Neural cell (in vitro differentiated cells): ENCODE measurements around the gene MASP2.
"Not testable (repeated sequence)": the region's sequence is repeated elsewhere in the genome, so short reads cannot be mapped to it uniquely, and the experiment has no call there.

Experiments used
- CTCF ChIP-seq: fragments of 450-650 bp; IDR thresholded peaks from 2 replicates; pipeline ENCODE4 v1.5.1; 2014; ENCODE audit warnings: antibody characterized with exemption, mild to moderate bottlenecking, moderate library complexity; ENCODE audit not compliant: poor library complexity, severe bottlenecking
- EP300 ChIP-seq: fragments of 450-650 bp; conservative IDR thresholded peaks from 2 replicates; pipeline ENCODE4 v1.6.1; 2014; ENCODE audit warnings: antibody characterized with exemption, mild to moderate bottlenecking, moderate library complexity; ENCODE audit not compliant: poor library complexity, severe bottlenecking
- POLR2AphosphoS5 ChIP-seq: IDR thresholded peaks from 2 replicates; pipeline ENCODE4 v1.6.1; 2012
- REST ChIP-seq: IDR thresholded peaks from 2 replicates; pipeline ENCODE4 v1.6.1; 2012; ENCODE audit warnings: borderline replicate concordance
- SMC3 ChIP-seq: fragments of 450-650 bp; conservative IDR thresholded peaks from 2 replicates; pipeline ENCODE4 v1.6.1; 2014; ENCODE audit warnings: antibody characterized with exemption, mild to moderate bottlenecking, moderate library complexity; ENCODE audit not compliant: poor library complexity

DNA sequence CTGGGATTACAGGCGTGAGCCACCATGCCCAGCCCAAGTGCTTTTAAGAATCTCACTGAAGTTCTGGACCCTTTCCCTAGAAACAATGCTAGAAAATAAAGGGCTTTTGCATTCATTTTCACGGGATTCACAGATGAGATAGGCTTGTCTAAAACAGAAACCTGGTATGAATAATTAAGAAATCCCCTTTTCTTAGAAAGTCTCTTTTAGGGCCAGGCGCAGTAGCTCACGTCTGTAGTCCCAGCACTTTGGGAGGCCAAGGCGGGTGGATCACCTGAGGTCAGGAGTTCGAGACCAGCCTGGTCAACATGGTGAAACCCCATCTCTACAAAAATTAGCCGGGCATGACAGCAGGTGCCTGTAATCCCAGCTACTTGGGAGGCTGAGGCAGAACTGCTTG, 26.4 kb upstream of the MASP2 start:
- not testable (repeated sequence) for TF ChIP-seq CTCF, REST, SMC3, EP300, POLR2AphosphoS5
